ENCODE data around the gene S100A13. TPM values are rescaled to one million over a fixed set of nuclear protein-coding genes. Genes with fewer than 3 reads are reported as not detected.

The S100A13 gene
- total and polyA plus RNA-seq, 8 donors = 75.1 to 110 (median 84.6) TPM

GRCh38 chr1:153630384-153630783 is 3.1 kb upstream of the S100A13 start:
- peak overlapping the region in 1 of 2 donors; percentile 25 for H3K27ac ChIP-seq
- H3K4me1 ChIP-seq = peaks cover 5 to 43% of the 10 kb centered on the region in 2 donors

GRCh38 chr1:153629971-153630370 is 2.7 kb upstream of the S100A13 start:
- H3K4me1 ChIP-seq = peaks cover 1 to 43% of the 10 kb centered on the region in 2 donors
- no peak for TF ChIP-seq CTCF (IDR thresholded peaks at IDR 0.05)
- no peaks in the 10 kb centered on the region for H3K9me3 ChIP-seq
- H3K4me3 ChIP-seq = no peak overlapping the region
- peak overlapping the region in 1 of 2 donors; percentile 25 for H3K27ac ChIP-seq
- DNase-seq (peak in 1 of 4 donors; percentile 45), ATAC-seq (no peak)
- H3K27me3 ChIP-seq = peaks cover 0 to 4% of the 10 kb centered on the region in 2 donors
- intact Hi-C loops (cut with DNase I) = no loop called here
- H3K36me3 ChIP-seq = no peaks in the 10 kb centered on the region

More at GRCh38 chr1:153630384-153630783, 3.1 kb upstream of the S100A13 start:
- intact Hi-C loops (cut with DNase I) = no loop called here
- ATAC-seq = no peak
- Histone ChIP-seq H3K9me3 (no peaks in the 10 kb centered on the region), H3K36me3 (peaks cover 0 to 2% of the 10 kb centered on the region in 2 donors), H3K27me3 (peaks cover 0 to 4% of the 10 kb centered on the region in 2 donors), H3K4me3 (no peak overlapping the region)
- TF ChIP-seq CTCF (IDR thresholded peaks at IDR 0.05) = no peak
- peak in 1 of 4 donors; percentile 34 for DNase-seq

GRCh38 chr1:153629343-153629665 is 2.0 kb upstream of the S100A13 start:
- Histone ChIP-seq H3K27me3 (peaks cover 0 to 4% of the 10 kb centered on the region in 2 donors), H3K4me1 (peaks cover 0 to 45% of the 10 kb centered on the region in 2 donors), H3K9me3 (no peaks in the 10 kb centered on the region), H3K27ac (no peak overlapping the region), H3K4me3 (no peak overlapping the region), H3K36me3 (no peaks in the 10 kb centered on the region)
- no peak for TF ChIP-seq CTCF (IDR thresholded peaks at IDR 0.05)
- intact Hi-C loops (cut with DNase I) = no loop called here
- DNase-seq (peak in 1 of 4 donors; percentile 27), ATAC-seq (no peak)

- no peak for TF ChIP-seq CTCF (IDR thresholded peaks at IDR 0.05)
- intact Hi-C loops (cut with DNase I) = no loop called here
- Histone ChIP-seq H3K36me3 (no peaks in the 10 kb centered on the region), H3K4me1 (peaks cover 0 to 51% of the 10 kb centered on the region in 2 donors), H3K27me3 (peaks cover 0 to 4% of the 10 kb centered on the region in 2 donors), H3K4me3 (no peak overlapping the region), H3K27ac (no peak overlapping the region), H3K9me3 (no peaks in the 10 kb centered on the region)
- ATAC-seq = no peak
- peak in 1 of 4 donors; percentile 28 for DNase-seq
Observed at GRCh38 chr1:153628638-153629342, 1.5 kb upstream of the S100A13 start.

GRCh38 chr1:153627715-153628626 is 666 bp upstream of the S100A13 start, which contains the start of gene S100A1:
Gene S100A1, plus strand, starts transcription at chr1:153628434. Its CDS starts 2,088 bp downstream, at chr1:153630522.
- TF ChIP-seq CTCF (IDR thresholded peaks at IDR 0.05) = no peak
- Histone ChIP-seq H3K36me3 (no peaks in the 10 kb centered on the region), H3K27ac (peak within 1 kb of the TSS; percentile 85), H3K27me3 (peaks cover 0 to 4% of the 10 kb centered on the region in 2 donors), H3K4me1 (peaks cover 0 to 57% of the 10 kb centered on the region in 2 donors), H3K9me3 (no peaks in the 10 kb centered on the region), H3K4me3 (peak within 1 kb of the TSS; percentile 39 to 43)
- intact Hi-C loops (cut with DNase I) = no loop called here
- DNase-seq (peak in 1 of 4 donors; percentile 32), ATAC-seq (no peak)

Measured in left lung (tissue), 10 donors.